Lower lobe of right lung (tissue), 2 donors: ENCODE results near the gene FAM118A. TPM values are rescaled to one million over a fixed set of nuclear protein-coding genes. Genes with fewer than 3 reads are reported as not detected.
"Not testable (repeated sequence)": the region's sequence is repeated elsewhere in the genome, so short reads cannot be mapped to it uniquely, and the experiment has no call there.

Source experiments
- ATAC-seq, 2 donors: fragments of 200-7000 bp; cut with Tn5 transposase; one replicate each; pipeline ENCODE4 v1.9.1; 2020 to 2022; ENCODE audit warnings: mild to moderate bottlenecking in 2 of 2, moderate library complexity in 2 of 2
- DNase-seq: peaks from one replicate; pipeline ENCODE4 v3.0.0-alpha.2; 2020
- H3K27ac ChIP-seq: fragments of 200-600 bp; one replicate; pipeline ENCODE4 v1.8.0; 2022
- H3K27me3 ChIP-seq: fragments of 200-600 bp; one replicate; pipeline ENCODE4 v1.8.0; 2022; ENCODE audit warnings: low read depth
- H3K36me3 ChIP-seq: fragments of 200-600 bp; one replicate; pipeline ENCODE4 v1.8.0; 2022; ENCODE audit warnings: mild to moderate bottlenecking
- H3K4me1 ChIP-seq: fragments of 200-600 bp; one replicate; pipeline ENCODE4 v1.8.0; 2022
- H3K4me3 ChIP-seq: fragments of 200-600 bp; one replicate; pipeline ENCODE4 v1.8.0; 2022; ENCODE audit warnings: mild to moderate bottlenecking
- H3K9me3 ChIP-seq: fragments of 200-600 bp; one replicate; pipeline ENCODE4 v1.8.0; 2022
- CTCF ChIP-seq: fragments of 200-600 bp; IDR thresholded peaks from one replicate; pipeline ENCODE4 v1.8.0; 2022; ENCODE audit warnings: antibody characterized with exemption, mild to moderate bottlenecking
- intact Hi-C: fragments of 100-400 bp; cut with DNase I; formaldehyde crosslinking; loops from one replicate; pipeline ENCODE4 v1.11.0; 2022
- total RNA-seq: library from RNA; stranded (reverse); fragmentation: NEBNext Ultra II Directional; extraction: Animal tissue kit (Norgen Biotek cat#: 25700); gene quantifications from one replicate; pipeline ENCODE4 v1.2.1, GENCODE V29; 2021
- donor health status: DM: no; HTN: yes; CAD: no; lungs with severe emphysema.

The FAM118A gene
- total RNA-seq, 1 donor from 2014 or later, result 19.8 TPM

DNA sequence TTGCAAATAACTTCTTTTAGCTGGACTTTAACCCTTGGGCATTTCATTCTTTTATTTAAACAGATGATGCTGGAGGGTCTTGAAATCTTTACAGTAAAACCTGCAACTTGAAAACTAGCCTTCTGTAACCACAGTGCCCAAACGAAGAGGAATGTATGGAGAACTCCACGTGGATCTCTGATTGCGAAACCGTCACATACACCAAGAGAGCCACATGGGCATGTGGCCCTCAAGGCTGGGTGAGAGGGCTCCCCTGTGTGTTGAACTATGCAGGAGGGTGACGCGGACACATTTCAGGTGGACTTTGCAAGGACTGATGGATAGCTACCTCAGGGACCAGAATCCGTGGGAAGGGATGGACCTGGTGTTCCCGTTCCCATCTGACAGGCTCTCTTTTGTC is 30.6 kb downstream of the FAM118A start:
- TF ChIP-seq CTCF, result no peak
- H3K4me3 ChIP-seq, result no peak overlapping the region
- H3K27ac ChIP-seq, result no peak overlapping the region
- no peaks in the 10 kb centered on the region for H3K9me3 ChIP-seq
- peaks cover 75% of the 10 kb centered on the region for H3K36me3 ChIP-seq
- no peak for ATAC-seq
- H3K27me3 ChIP-seq, result no peaks in the 10 kb centered on the region
- DNase-seq, result no peak
- peaks cover 19% of the 10 kb centered on the region for H3K4me1 ChIP-seq
- intact Hi-C loops, result no loop called here

GRCh38 chr22:45341498-45341897 is 31.8 kb downstream of the FAM118A start:
- Histone ChIP-seq H3K27ac (no peak overlapping the region), H3K36me3 (peaks cover 63% of the 10 kb centered on the region), H3K9me3 (no peaks in the 10 kb centered on the region), H3K4me3 (no peak overlapping the region), H3K27me3 (no peaks in the 10 kb centered on the region), H3K4me1 (peaks cover 12% of the 10 kb centered on the region)
- intact Hi-C loops, result no loop called here
- ATAC-seq (no peak), DNase-seq (no peak)
- no peak for TF ChIP-seq CTCF

DNA sequence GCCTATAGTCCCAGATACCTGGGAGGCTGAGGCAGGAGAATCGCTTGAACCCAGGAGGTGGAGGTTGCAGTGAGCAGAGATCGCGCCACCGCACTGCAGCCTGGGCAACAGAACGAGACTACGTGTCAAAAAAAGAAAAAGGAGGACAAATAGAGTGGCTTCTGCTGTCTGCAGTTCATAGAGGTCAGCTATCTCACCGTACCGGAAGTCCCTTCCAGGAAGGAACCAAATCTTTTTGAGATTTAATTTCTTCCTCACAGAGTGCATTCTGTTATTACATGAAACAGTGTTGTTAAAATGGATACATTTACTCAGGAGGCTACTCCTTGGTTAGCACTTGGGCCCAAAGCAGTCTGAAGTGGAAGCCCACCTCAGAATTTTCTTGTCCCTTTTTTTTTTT is 33.4 kb downstream of the FAM118A start:
- intact Hi-C loops, result no loop called here
- no peak for ATAC-seq
- no peak for TF ChIP-seq CTCF
- Histone ChIP-seq H3K27ac (no peak overlapping the region), H3K4me3 (no peak overlapping the region), H3K9me3 (no peaks in the 10 kb centered on the region), H3K4me1 (no peaks in the 10 kb centered on the region), H3K27me3 (no peaks in the 10 kb centered on the region), H3K36me3 (peaks cover 58% of the 10 kb centered on the region)
- DNase-seq, result no peak

DNA sequence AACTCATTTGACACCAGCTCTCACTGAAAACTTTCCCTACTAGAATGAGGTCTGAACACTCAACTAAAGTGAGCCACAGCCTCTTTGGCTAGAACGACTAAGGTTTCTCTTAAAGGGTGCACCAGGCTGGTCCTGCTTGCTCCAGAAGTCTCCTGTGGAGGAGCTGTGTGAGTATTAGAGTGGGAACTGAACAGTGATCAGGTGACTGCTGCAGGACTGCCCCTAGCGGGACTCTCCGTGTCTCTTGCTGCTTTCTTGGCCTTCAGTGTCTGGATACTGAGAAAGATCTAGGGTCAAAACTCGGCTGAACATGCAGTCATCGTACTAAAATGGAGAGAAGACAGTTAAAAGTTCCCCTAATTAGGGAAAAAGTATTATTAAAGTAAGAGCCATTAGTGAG is 34.6 kb downstream of the FAM118A start:
- H3K4me3 ChIP-seq, result no peak overlapping the region
- no peak overlapping the region for H3K27ac ChIP-seq
- intact Hi-C loops, result no loop called here
- no peak for TF ChIP-seq CTCF
- no peaks in the 10 kb centered on the region for H3K9me3 ChIP-seq
- ATAC-seq, result no peak
- DNase-seq, result no peak
- H3K36me3 ChIP-seq, result peaks cover 48% of the 10 kb centered on the region
- no peaks in the 10 kb centered on the region for H3K4me1 ChIP-seq
- no peaks in the 10 kb centered on the region for H3K27me3 ChIP-seq

DNA sequence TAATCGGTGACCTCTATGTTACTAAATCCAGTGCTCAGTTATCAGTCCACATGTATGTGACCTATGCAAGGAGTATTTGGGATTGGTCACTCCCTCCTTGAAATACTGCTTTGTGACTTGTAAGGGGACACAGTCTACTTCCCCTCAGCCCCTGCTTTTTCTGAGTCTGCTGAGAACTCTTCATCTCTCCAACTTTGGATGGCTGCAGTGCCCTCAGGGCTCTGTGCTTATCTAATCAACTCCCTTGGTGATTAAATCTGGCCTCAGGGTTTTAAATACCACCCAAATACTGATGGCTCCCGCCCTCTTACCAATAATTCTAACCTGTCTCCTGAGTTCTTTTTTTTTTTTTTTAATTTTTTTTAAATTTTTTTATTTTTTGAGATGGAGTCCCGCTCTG is 40.2 kb downstream of the FAM118A start:
- ATAC-seq (no peak), DNase-seq (no peak)
- no peaks in the 10 kb centered on the region for H3K27me3 ChIP-seq
- H3K36me3 ChIP-seq, result no peaks in the 10 kb centered on the region
- H3K27ac ChIP-seq, result no peak overlapping the region
- H3K4me3 ChIP-seq, result no peak overlapping the region
- H3K9me3 ChIP-seq, result no peaks in the 10 kb centered on the region
- H3K4me1 ChIP-seq, result no peaks in the 10 kb centered on the region
- no peak for TF ChIP-seq CTCF
- intact Hi-C loops, result no loop called here

- Histone ChIP-seq H3K27ac (no peak overlapping the region), H3K4me1 (no peaks in the 10 kb centered on the region), H3K9me3 (no peaks in the 10 kb centered on the region), H3K4me3 (no peak overlapping the region), H3K36me3 (no peaks in the 10 kb centered on the region), H3K27me3 (no peaks in the 10 kb centered on the region)
- no peak for DNase-seq
- intact Hi-C loops, result no loop called here
- TF ChIP-seq CTCF, result no peak
- no peak for ATAC-seq
Measured at GRCh38 chr22:45351956-45352355, 42.2 kb downstream of the FAM118A start.

- H3K9me3 ChIP-seq, H3K4me1 ChIP-seq, H3K4me3 ChIP-seq, H3K36me3 ChIP-seq, H3K27me3 ChIP-seq, intact Hi-C loops, H3K27ac ChIP-seq, DNase-seq: not testable (repeated sequence)
- peak in 1 of 2 donors; percentile 23 for ATAC-seq
Measured at GRCh38 chr22:45352757-45353156, 43.0 kb downstream of the FAM118A start.
